ENCODE measurements around the gene PYDC2. TPM values are rescaled to one million over a fixed set of nuclear protein-coding genes. Genes with fewer than 3 reads are reported as not detected.

PYDC2 gene
- total and polyA plus RNA-seq, 2 donors (not counting 3 experiments of a cell fraction or from before 2014, with no cell fraction given) = not detected

DNA sequence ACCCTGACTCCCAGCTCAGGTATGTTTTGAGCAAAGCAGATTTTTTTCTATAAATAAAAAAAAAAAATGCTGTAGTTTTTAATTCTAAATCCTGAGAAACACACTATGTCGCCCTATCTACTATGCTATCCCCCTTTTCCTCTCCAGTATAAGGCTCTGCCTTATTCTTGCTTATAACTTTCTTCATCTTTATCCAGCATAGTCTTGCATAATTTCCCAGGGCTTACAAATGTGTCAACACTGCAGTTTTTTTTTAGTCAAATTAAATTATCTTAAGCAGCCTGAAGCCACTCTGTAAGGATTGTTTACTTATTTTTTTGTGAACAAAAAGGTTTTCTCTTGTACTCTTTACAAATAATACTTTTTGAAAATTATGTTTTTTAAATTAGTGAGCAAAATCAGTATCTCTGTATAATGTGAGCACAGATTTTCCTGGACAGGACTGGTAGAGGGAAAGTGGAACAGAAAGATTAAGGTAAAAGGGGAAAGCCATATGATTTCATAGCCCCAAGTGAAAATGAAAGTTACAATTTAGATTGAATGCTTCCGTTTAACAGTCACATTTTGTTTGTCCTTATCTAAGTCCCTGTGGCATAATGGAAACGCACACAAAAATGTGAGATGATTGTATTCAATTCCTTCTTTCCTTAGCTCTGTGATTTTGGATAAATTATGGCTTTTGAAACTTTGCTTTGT, 5.6 kb upstream of the PYDC2 start:
- DNase-seq (ENCODE audit: low read depth, low spot score) = no peak
- Histone ChIP-seq H4K20me1 (replicated peaks; ENCODE audit: control insufficient read depth, extremely low read depth, insufficient read depth, low read length) (no peaks in the 10 kb centered on the region), H2AFZ (ENCODE audit: low read depth, low read length) (no peak overlapping the region), H3K9ac (replicated peaks; ENCODE audit: extremely low read depth, insufficient read depth, low read length) (no peak overlapping the region), H3K9me3 (replicated peaks; ENCODE audit: control insufficient read depth, insufficient read depth, low read length) (no peaks in the 10 kb centered on the region), H3K27me3 (ENCODE audit: control insufficient read depth in 2 of 2, insufficient read depth in 2 of 2, low read length in 2 of 2) (peaks cover 0 to 1% of the 10 kb centered on the region in 2 experiments), H3K4me3 (replicated peaks in 1 of 3; ENCODE audit: insufficient read depth in 1 of 3, low read depth in 1 of 3, low read length in 3 of 3) (no peak overlapping the region), H3K4me2 (ENCODE audit: insufficient read depth, low read length) (no peak overlapping the region), H3K9me1 (replicated peaks; ENCODE audit: control insufficient read depth, extremely low read depth, insufficient read depth, low read length) (no peaks in the 10 kb centered on the region), H3K79me2 (ENCODE audit: control insufficient read depth, insufficient read depth, low read length) (no peaks in the 10 kb centered on the region), H3K27ac (ENCODE audit: insufficient read depth, low read depth, low read length) (no peak overlapping the region), H3K36me3 (ENCODE audit: control insufficient read depth in 2 of 2, extremely low read depth in 1 of 2, insufficient read depth in 2 of 2, low read length in 2 of 2) (no peaks in the 10 kb centered on the region), H3K4me1 (ENCODE audit: control insufficient read depth, extremely low read depth, insufficient read depth, low read length) (no peaks in the 10 kb centered on the region)
- TF ChIP-seq MYC (IDR thresholded peaks at IDR 0.05; ENCODE audit: low read depth, low read length) = no peak
- TF ChIP-seq, protein P1, sequence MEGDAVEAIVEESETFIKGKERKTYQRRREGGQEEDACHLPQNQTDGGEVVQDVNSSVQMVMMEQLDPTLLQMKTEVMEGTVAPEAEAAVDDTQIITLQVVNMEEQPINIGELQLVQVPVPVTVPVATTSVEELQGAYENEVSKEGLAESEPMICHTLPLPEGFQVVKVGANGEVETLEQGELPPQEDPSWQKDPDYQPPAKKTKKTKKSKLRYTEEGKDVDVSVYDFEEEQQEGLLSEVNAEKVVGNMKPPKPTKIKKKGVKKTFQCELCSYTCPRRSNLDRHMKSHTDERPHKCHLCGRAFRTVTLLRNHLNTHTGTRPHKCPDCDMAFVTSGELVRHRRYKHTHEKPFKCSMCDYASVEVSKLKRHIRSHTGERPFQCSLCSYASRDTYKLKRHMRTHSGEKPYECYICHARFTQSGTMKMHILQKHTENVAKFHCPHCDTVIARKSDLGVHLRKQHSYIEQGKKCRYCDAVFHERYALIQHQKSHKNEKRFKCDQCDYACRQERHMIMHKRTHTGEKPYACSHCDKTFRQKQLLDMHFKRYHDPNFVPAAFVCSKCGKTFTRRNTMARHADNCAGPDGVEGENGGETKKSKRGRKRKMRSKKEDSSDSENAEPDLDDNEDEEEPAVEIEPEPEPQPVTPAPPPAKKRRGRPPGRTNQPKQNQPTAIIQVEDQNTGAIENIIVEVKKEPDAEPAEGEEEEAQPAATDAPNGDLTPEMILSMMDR (IDR thresholded peaks at IDR 0.05; ENCODE audit: extremely low read depth in 1 of 2, insufficient read depth in 1 of 2, low read depth in 1 of 2, low read length in 2 of 2) = no peak
- no peak for TF ChIP-seq FOS (IDR thresholded peaks at IDR 0.05; ENCODE audit: borderline replicate concordance, insufficient read depth, low read length)
- no peak for TF ChIP-seq POLR2AphosphoS5 (IDR thresholded peaks at IDR 0.05; ENCODE audit: insufficient read depth, low read depth, low read length)
- TF ChIP-seq EZH2 (IDR thresholded peaks at IDR 0.05; ENCODE audit: borderline replicate concordance, low read depth, low read length, severe bottlenecking) = no peak
- no peak for TF ChIP-seq POLR2A (IDR thresholded peaks at IDR 0.05; ENCODE audit: low read depth, low read length)
- TF ChIP-seq, protein P2, sequence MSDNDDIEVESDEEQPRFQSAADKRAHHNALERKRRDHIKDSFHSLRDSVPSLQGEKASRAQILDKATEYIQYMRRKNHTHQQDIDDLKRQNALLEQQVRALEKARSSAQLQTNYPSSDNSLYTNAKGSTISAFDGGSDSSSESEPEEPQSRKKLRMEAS (IDR thresholded peaks at IDR 0.05; ENCODE audit: insufficient read depth, insufficient read length) = no peak
- no peak for TF ChIP-seq GATA2 (IDR thresholded peaks at IDR 0.05; ENCODE audit: insufficient read depth, insufficient read length, low read depth, low read length)
- TF ChIP-seq JUN (IDR thresholded peaks at IDR 0.05; ENCODE audit: borderline replicate concordance, insufficient read depth, insufficient read length, low read depth) = no peak
- ChIA-PET CTCF (interaction anchor here (1.3 kb wide), 1 partner anchor 989 kb away, joined by 3 read pairs; no protein-coding TSS in a partner anchor), POLR2A (no interaction called here)
- no peak for FAIRE-seq
- BruUV-seq (replicated peaks) = no TSS peak
- dilution Hi-C loops (cut with MboI; ENCODE audit: extremely low pct_ligation_motif_present, low sequenced_read_pairs) (no loop called here), intact Hi-C loops (cut with micrococcal nuclease) (no loop called here)
